ENCODE data around the gene P2RY6. TPM values are rescaled to one million over a fixed set of nuclear protein-coding genes. Genes with fewer than 3 reads are reported as not detected.

Gene P2RY6
- total RNA-seq, 2 donors from 2014 or later: 0.31 to 0.37 TPM

- Histone ChIP-seq H3K9ac (ENCODE audit: extremely low read depth, low read length, poor library complexity, severe bottlenecking) (no peak overlapping the region), H3K4me3 (ENCODE audit: low read length) (no peak overlapping the region), H3K4me1 (ENCODE audit: control insufficient read depth, insufficient read depth, low read length) (no peaks in the 10 kb centered on the region), H3K27ac (ENCODE audit: low read depth, low read length) (no peak overlapping the region), H3K36me3 (ENCODE audit: control insufficient read depth, insufficient read depth, low read length) (no peaks in the 10 kb centered on the region), H3K9me3 (ENCODE audit: control insufficient read depth, low read length) (no peaks in the 10 kb centered on the region), H3K27me3 (ENCODE audit: control insufficient read depth, insufficient read depth, low read length, poor library complexity, severe bottlenecking) (peaks cover 10% of the 10 kb centered on the region)
- H3K4me3 Mint-ChIP-seq: no peak overlapping the region
- no peak overlapping the region for H3K27ac Mint-ChIP-seq
- DNase-seq: peak; percentile 41
- 90 to 91% methylated on average over 6 to 7 of the region's 7 CpGs for WGBS, 2 experiments (ENCODE audit: insufficient coverage in 1 of 2, insufficient read length in 1 of 2)
- no peak for TF ChIP-seq CTCF (conservative IDR thresholded peaks at IDR 0.05)
- no peaks in the 10 kb centered on the region for H3K36me3 Mint-ChIP-seq (ENCODE audit: low read depth)
- H3K9me3 Mint-ChIP-seq: no peaks in the 10 kb centered on the region
- H3K4me1 Mint-ChIP-seq: no peaks in the 10 kb centered on the region
- H3K27me3 Mint-ChIP-seq (ENCODE audit: insufficient read depth): peaks cover 10% of the 10 kb centered on the region
Measured at GRCh38 chr11:73258104-73259035, 13.8 kb upstream of the P2RY6 start.

GRCh38 chr11:73259406-73260126, 12.6 kb upstream of the P2RY6 start:
- 90 to 100% methylated on average over 2 to 3 of the region's 3 CpGs for WGBS, 2 experiments (ENCODE audit: insufficient coverage in 1 of 2, insufficient read length in 1 of 2)
- no peak for DNase-seq

GRCh38 chr11:73260127-73260457, 12.0 kb upstream of the P2RY6 start:
- H3K27ac Mint-ChIP-seq: no peak overlapping the region
- H3K4me1 ChIP-seq (ENCODE audit: control insufficient read depth, insufficient read depth, low read length): no peaks in the 10 kb centered on the region
- no peak overlapping the region for H3K27ac ChIP-seq (ENCODE audit: low read depth, low read length)
- peaks cover 25% of the 10 kb centered on the region for H3K27me3 Mint-ChIP-seq (ENCODE audit: insufficient read depth)
- no peak overlapping the region for H3K4me3 Mint-ChIP-seq
- H3K36me3 ChIP-seq (ENCODE audit: control insufficient read depth, insufficient read depth, low read length): no peaks in the 10 kb centered on the region
- H3K36me3 Mint-ChIP-seq (ENCODE audit: low read depth): no peaks in the 10 kb centered on the region
- no peaks in the 10 kb centered on the region for H3K4me1 Mint-ChIP-seq
- H3K27me3 ChIP-seq (ENCODE audit: control insufficient read depth, insufficient read depth, low read length, poor library complexity, severe bottlenecking): peaks cover 28% of the 10 kb centered on the region
- H3K4me3 ChIP-seq (ENCODE audit: low read length): no peak overlapping the region
- H3K9me3 ChIP-seq (ENCODE audit: control insufficient read depth, low read length): no peaks in the 10 kb centered on the region
- peak; percentile 29 for DNase-seq
- TF ChIP-seq CTCF (conservative IDR thresholded peaks at IDR 0.05): no peak
- H3K9me3 Mint-ChIP-seq: no peaks in the 10 kb centered on the region
- H3K9ac ChIP-seq (ENCODE audit: extremely low read depth, low read length, poor library complexity, severe bottlenecking): no peak overlapping the region

More at GRCh38 chr11:73259406-73260126, 12.6 kb upstream of the P2RY6 start:
- Mint-ChIP-seq H3K4me3 (no peak overlapping the region), H3K4me1 (no peaks in the 10 kb centered on the region), H3K27ac (no peak overlapping the region), H3K9me3 (no peaks in the 10 kb centered on the region), H3K27me3 (ENCODE audit: insufficient read depth) (peaks cover 20% of the 10 kb centered on the region), H3K36me3 (ENCODE audit: low read depth) (no peaks in the 10 kb centered on the region)
- Histone ChIP-seq H3K36me3 (ENCODE audit: control insufficient read depth, insufficient read depth, low read length) (no peaks in the 10 kb centered on the region), H3K27ac (ENCODE audit: low read depth, low read length) (no peak overlapping the region), H3K27me3 (ENCODE audit: control insufficient read depth, insufficient read depth, low read length, poor library complexity, severe bottlenecking) (peaks cover 22% of the 10 kb centered on the region), H3K9me3 (ENCODE audit: control insufficient read depth, low read length) (no peaks in the 10 kb centered on the region), H3K4me1 (ENCODE audit: control insufficient read depth, insufficient read depth, low read length) (no peaks in the 10 kb centered on the region), H3K9ac (ENCODE audit: extremely low read depth, low read length, poor library complexity, severe bottlenecking) (no peak overlapping the region), H3K4me3 (ENCODE audit: low read length) (no peak overlapping the region)
- no peak for TF ChIP-seq CTCF (conservative IDR thresholded peaks at IDR 0.05)
